CD4-positive, alpha-beta T cell treated with Interleukin-12 subunit alpha and Interleukin-12 subunit beta, for 1 hour (primary cell): ENCODE results near the gene MLLT11.

Source experiments
- DNase-seq: peaks from one replicate; pipeline ENCODE4 v3.0.0-alpha.2; 2020

MLLT11 gene, protein sequence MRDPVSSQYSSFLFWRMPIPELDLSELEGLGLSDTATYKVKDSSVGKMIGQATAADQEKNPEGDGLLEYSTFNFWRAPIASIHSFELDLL

DNA sequence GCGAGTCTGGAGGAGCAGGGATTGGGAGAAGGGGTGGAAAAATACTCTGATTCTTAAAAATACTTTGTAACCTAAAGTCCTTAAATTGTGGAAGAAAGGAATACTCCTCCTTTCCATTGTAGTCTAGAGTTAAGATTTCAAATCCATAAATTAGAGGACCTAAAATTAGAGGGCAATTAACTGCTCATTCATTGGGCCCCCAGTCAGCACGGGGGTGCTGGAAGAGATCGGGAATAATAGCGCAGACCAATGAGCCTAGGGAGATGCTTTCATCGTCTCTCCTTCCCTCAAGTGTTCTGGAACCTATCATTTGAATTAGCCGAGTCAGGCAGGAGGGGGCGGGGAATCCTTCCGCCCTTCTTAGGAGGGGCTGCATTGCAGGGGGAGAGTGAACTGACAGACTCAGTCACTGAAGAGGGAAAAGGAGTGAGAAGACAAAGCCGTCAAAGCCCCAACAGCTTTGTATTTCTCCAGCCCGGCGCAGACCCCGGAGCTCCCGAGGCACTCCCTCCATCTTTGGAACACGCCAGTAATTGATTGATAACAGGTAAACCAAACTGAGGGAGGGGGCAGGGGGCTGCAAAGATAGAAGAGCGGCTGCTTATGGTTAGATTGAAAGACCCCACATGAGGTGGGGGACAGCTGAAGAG is at the start of gene MLLT11:
Gene MLLT11 (plus strand): TSS at position 391 of the 650 bp plus-strand sequence. CDS start 6,828 bp downstream, outside the sequence.
- DNase-seq = no peak

DNA sequence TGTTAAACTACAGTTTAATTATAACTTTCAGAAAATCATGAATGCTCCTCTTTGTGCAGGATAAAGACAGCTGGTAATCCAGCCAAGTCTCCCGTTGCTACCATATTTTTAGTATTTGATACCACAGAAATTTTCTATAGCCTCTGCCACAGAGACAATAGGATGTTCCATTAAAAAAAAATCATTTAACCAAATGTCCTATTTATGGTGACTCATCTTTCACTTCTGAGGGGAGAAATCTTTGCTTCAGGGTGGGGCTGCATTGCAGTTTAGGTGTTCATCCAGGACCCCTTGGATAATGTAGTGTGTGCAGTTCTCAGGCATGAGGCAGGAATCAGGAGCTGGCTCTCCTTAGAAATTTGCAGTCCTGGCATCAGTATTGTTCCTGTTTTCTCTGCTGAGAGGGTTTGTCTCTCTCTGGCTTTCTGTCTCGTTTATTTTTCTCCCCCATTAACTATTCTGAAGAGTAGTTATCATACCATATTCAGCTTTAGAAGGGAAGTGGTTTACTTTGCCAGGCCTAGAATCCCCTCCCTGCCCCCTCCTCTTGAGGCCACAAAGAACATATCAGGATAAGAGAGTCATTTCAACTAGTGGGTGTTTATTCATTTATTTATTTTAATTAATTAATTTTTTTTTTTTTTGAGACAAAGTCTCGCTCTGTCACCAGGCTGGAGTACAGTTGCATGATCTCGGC is 48.9 kb upstream of the MLLT11 start:
- no peak for DNase-seq

DNA sequence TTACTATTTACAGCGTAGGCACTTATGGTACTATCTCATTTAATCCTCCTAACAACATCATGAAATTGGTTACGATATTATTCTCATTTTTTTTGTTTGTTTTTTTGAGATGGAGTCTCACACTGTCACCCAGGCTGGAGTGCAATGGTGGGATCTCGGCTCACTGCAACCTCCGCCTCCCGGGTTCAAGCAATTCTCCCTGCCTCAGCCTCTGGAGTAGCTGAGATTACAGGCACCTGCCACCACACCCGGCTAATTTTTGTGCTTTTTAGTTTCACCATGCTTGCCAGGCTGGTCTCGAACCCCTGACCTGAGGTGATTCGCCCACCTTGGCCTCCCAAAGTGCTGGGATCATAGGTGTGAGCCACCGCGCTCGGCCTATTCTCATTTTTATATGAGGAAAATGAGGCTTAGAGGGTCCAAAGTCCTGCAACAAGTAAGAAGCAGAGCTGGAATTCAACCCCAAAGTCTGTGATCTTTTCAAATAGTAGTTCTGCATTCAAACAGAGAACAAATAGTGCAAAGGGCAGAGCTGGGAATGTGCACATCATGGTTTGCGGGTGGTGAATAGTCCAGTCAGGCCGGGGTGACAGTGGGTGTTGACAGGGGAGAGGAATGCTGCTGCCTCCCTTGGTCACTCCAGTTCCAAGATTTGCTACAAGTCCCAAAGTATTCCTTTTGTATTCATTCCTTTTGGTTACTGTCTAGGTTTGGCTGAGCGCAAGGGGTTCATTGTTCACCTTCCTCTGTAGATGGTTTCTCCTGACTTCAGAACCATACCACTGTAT is 47.3 kb upstream of the MLLT11 start:
- DNase-seq = no peak

DNA sequence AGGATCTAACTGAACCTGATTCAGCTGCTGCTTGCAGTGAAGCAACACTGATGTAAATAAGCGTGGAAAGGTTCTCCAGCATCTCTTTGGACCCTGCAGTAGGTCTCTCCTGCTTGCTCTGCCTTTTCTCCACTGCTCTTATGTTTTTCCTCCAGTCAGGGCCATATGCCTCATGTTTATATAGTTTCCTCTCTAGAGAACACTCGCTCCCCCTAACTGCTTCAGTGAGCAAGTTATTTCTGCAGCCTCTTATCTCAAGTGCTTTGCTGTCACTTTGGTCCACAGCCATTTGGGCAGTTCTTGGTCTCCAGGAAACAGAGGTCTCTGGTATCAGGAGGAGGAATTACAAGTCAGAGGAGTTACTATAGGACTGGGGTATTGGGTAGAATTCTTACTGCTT is 46.7 kb upstream of the MLLT11 start:
- no peak for DNase-seq

DNA sequence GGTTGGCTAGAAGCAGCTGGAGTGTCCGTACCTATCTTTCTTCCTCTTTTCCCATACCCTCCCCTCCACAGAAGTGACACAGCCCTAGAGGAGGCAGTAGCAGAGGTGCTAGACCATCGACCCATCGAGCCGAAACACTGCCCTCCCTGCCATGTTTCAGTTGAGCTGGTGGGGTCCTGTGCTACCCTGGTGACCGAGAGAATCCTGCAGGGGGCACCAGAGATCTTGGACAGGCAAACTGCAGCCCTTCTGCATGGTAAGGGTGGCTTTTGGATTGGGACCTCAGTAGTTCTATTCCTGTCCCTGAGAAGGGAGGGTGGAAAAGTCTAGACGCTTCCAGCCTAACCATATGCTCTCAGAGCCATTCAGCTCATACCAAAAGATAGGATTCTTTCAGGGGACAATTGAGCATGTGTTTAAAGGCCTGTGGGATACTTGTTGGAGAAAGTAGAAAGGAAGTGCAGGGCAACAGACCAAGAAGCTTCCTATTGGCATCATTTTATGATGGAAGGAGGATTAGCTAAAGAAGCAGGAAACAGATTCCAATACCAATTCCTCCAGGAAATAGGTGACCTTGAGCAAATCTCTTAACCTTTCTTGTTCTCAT is 35.6 kb upstream of the MLLT11 start:
- peak; percentile 90 for DNase-seq

DNA sequence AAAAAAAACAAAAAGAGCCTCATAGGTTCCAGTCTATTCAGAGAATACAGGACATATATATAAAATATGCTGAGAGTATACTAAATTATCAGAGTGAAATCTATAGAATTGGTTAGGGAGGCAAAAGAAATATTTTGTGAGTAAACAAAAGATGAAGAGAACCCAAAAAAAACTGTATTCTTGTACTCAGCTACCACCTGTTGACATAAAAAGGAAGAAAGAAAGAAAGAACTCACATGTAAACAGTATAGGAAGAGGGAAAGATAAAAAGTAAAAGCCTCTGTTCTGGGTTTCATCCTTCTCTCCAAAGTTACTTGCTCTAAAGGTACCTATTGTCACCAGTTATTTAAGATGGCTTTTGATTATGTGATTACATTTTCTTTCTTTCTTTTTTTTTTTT is 33.7 kb upstream of the MLLT11 start:
- DNase-seq = no peak

DNA sequence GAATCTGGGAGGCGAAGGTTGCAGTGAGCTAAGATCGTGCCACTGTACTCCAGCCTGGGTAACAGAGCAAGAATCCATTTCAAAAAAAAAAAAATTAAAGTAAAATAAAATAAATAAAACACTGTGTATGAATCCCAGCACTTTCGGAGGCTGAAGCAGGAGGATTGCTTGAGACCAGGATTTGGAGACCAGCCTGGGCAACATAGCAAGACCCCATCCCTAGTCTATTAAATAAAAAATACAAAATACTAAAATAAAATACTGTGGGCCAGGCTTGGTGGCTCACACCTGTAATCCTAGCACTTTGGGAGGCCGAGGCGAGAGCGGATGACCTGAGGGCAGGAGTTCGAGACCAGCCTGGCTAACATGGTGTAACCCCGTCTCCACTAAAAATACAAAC is 28.0 kb upstream of the MLLT11 start:
- DNase-seq = no peak

DNA sequence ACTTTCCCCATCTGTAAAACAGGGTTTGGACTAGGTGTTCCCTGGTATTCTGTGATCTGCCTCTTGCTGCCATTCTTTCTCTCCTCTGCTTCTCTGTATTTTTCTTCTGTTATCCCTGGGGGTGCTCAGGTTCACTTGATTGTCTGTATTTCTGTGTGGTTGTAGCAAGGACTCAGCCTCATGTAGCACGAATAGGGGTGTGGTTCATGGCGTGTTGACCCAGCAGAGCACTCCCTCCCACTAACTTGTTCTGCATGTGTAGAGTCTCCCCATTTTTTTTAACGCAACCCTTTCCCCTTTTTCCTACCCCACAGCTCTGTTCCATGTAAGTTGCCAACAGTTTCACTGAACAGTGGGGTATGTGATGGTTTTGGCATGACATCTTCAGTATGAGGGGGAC is 25.0 kb upstream of the MLLT11 start:
- no peak for DNase-seq

DNA sequence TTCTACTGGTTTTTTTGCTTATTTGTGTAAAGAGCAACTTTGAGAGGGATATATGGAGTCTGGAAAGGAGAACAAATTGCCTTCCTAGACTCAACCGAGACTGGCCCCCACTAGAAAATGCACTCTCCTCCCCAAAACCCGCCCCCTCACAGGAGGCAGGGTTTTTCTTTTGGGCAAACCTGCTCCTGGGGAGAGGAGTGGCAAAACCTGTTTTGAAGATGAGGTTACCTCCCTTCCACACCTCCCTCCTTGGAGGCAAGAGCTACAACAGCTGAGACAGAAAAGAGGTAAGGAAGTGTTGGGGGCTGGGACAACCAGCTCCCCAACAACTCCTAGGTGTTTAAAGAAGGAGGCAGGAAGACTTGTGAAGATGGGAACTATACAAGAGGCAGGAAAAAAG is 23.8 kb upstream of the MLLT11 start, which contains the start of gene BNIPL:
Gene BNIPL (plus strand): TSS at position 231 of the 400 bp plus-strand sequence. CDS start 140 bp downstream, at position 371.
- DNase-seq = no peak

DNA sequence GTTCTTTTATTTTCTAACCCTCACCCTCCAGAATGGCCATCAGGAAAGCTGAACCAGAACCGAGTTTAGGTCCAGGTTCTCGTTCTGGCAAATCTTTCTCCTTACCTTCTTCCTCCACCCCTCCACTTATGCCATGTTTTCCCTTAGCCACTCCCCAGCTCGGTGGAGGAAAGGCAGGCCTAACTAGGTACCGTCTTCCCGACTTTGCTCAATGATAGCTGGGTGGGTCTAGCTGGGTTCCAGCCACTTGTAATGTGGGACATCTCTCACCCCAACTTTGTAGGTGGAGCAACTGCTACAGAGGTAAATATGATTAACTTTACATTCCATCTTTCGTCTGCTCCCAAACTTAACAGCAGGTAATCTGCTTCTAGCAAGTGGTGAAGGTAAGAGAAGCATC is 23.2 kb upstream of the MLLT11 start:
- no peak for DNase-seq

DNA sequence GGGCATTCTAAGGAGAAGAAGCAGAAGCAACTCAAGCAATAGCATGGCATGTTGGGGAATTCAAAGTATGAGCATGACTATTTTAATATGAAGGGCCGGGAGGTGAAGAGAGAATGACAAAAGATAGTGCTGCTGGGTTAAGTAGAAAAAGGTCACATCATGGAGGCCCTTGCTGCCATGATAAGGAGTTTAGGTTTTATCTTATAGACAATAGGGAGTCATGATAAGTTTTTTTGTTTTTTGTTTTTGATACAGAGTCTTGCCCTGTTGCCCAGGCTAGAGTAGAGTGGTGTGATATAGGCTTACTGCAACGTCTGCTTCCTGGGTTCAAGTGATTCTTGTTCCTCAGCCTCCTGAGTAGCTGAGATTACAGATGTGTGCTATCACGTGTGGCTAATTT is 20.7 kb upstream of the MLLT11 start:
- no peak for DNase-seq

DNA sequence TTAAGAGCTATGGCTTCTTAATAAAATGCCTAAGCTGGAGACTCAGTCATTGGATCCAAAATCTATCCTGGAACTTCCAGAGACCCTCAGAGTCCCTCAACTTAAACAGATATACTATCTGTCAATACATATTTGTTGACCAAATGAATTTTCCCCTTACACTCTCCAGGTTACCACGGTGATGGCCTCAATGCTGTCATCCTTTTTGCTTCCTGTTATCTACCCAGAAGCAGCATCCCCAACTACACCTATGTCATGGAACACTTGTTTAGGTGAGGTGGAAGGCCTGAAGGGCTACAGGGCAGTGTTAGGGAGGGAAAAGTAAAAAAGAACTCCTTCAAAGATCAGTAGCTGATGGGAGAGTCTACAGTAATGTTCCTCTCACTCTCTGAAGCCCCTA is 17.0 kb upstream of the MLLT11 start:
- peak; percentile 28 for DNase-seq

DNA sequence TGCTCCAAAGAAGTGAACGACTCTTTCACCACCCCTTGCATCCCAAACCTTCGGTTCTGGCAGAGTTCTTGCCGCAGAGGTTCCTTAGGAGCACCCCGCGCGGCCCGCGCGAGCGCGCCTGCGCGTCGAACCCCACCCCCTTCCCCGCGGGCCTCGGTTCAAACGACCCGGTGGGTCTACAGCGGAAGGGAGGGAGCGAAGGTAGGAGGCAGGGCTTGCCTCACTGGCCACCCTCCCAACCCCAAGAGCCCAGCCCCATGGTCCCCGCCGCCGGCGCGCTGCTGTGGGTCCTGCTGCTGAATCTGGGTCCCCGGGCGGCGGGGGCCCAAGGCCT is 12.6 kb upstream of the MLLT11 start, which contains the start of gene C1orf56:
Gene C1orf56 (plus strand): TSS at position 161 of the 334 bp plus-strand sequence. CDS start 97 bp downstream, at position 258.
- DNase-seq = peak; percentile 72

DNA sequence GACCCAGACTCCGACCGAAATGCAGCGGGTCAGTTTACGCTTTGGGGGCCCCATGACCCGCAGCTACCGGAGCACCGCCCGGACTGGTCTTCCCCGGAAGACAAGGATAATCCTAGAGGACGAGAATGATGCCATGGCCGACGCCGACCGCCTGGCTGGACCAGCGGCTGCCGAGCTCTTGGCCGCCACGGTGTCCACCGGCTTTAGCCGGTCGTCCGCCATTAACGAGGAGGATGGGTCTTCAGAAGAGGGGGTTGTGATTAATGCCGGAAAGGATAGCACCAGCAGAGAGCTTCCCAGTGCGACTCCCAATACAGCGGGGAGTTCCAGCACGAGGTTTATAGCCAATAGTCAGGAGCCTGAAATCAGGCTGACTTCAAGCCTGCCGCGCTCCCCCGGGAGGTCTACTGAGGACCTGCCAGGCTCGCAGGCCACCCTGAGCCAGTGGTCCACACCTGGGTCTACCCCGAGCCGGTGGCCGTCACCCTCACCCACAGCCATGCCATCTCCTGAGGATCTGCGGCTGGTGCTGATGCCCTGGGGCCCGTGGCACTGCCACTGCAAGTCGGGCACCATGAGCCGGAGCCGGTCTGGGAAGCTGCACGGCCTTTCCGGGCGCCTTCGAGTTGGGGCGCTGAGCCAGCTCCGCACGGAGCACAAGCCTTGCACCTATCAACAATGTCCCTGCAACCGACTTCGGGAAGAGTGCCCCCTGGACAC is 12.1 kb upstream of the MLLT11 start:
- peak; percentile 71 for DNase-seq

DNA sequence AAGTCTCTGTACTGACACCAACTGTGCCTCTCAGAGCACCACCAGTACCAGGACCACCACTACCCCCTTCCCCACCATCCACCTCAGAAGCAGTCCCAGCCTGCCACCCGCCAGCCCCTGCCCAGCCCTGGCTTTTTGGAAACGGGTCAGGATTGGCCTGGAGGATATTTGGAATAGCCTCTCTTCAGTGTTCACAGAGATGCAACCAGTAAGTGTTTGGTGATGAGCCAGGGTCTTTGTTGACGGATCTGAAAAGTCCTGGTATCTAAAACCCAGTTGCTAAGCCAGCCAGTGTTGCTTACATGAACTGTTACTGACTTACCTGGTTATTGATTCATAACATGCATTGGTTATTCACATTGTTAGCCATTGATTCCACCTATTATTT is 11.6 kb upstream of the MLLT11 start:
- no peak for DNase-seq

DNA sequence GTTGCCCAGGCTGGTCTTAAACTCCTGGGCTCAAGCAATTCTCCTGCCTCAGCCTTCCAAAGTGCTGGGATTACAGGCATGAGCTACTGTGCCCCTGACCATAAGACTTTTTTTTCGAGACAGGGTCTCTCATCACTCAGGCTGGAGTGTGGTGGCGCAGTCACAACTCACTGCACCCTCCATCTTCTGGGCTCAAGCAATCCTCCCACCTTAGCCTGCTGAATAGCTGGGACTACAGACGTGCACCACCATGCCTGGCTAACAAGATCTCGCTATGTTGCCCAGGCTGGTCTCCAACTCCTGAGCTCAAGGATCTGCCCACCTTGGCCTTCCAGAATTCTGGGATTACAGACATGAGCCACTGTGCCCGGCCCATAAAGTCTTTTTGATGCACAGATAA is 10.7 kb upstream of the MLLT11 start:
- no peak for DNase-seq

DNA sequence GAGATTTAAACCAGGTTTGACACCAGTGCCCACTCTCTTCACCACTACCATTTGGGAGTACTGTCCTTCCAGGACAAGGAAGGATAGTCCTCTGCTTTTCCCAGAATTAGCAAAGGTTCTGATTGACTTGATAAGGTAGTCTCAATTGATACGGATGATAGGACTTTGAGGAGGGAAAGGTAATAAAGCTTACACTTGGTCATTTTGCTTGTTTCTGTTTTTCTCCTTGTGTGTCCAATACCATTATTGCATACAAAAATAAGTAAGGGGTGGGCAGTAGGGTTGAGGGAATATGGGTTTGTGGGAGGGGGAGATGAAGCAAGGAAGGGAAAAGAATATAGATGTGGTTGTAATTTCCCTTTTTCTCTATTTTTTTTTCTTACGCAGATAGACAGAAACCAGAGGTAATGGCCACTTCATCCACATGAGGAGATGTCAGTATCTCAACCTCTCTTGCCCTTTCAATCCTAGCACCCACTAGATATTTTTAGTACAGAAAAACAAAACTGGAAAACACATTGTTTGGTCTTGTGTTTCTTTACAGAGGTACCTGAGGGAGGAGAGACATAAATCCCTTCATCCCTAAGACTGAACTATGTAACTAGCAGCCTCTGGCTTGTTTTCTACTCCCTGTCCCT is 10.0 kb upstream of the MLLT11 start:
- no peak for DNase-seq

DNA sequence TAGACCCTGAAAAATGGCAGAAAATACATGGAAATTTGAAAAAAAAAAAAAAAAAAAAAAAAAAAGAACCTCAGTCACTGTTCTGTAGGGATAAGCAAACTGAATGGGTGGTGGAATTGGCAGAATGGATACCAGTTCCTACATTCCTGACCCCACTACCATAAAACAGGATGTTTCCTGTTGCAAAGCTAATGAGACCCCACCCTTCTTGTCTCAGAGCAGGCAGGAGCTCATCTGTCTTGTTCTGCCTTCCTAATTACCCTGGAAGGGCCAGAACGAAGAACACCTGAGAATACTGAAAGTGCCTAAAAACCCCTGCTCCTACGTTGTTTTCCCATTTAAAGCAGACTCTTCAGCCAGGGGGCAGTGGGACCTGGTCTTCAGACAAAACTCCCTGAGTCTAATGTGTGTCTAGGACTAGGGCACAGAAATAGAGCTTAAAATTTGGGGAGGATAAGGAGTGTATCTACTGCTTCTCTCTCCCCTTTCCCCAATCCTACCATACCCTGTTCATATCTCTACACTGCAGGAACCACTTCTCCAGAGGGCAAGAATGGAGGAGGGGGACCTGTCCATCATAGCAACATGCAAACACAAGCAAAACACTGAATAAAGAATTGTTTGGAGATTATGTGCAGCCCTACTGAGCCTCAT is 8.7 kb upstream of the MLLT11 start:
- no peak for DNase-seq

DNA sequence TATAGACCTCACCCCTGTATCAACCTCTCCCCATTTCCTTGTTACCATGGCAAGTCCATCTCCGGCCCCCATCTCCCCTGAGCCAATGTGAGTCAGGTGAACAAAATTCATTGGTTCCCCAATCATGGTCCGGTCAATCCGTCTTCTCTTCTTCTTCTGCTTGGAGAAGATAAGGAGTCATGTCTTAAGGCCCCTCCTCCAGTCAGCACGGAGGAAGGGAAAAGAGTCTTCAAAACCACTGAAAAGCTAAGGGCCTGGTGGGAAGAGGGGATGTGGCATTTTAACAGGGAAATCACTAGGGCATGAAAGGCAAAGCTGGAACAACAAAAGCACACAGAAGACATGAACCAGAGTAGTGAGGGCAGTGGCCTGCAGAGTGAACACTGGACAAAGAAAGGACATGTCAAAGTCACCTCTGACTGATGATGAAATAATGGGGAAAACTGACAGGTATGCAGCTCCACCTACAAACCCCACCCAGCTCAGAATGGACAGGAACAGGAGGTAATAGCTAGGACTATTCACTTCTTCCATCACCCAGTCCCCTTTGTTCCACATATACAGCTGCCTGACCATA is 5.1 kb upstream of the MLLT11 start:
- DNase-seq = no peak

DNA sequence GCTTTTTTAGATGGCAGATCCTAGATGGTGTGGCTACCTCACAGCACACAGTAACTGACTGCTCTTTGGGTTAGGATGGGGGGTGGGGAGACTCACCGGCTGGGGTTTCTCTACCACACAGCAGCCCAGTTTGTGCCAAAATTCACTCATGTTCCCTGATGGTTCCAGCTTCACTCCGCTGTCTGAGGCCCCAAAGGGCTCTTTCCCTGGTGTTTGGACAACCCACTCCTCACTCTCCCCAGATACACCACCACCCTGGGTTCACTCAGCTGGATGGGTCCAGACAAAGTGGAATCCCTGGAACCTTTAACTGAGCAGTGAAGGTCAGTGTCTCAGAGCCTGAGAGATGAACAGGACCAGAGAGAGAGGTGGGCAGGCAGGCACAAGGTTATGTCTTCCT is 4.6 kb upstream of the MLLT11 start:
- DNase-seq = no peak

DNA sequence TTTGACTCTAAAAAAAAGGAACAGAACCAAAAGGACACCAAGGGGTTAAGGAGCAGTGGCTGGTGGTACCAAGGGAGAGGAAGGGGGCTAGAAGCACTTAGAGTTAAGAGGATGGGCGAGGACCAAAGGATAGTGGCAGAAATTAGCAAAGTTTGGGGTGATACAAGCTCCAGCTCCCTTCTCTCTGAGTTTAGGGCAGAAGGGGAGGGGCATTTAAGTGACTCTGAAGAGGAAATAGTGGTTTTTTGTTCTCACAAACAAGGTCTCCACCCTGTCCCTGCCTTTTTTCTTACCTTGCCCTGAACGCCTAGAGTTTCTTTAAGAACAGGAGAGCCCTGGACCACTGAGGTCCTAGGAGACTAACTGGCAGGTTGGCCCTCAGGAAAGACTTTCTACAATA is 4.0 kb upstream of the MLLT11 start:
- peak; percentile 77 for DNase-seq
